Heart left ventricle (tissue), 16 donors: Measurements from ENCODE around the gene PCCA. TPM values are rescaled to one million over a fixed set of nuclear protein-coding genes. Genes with fewer than 3 reads are reported as not detected.

Source experiments
- ATAC-seq, 4 donors: fragments of 200-7000 bp; cut with Tn5 transposase; one replicate each; pipeline ENCODE4 v1.9.1; 2020 to 2022; ENCODE audit warnings: moderate library complexity in 4 of 4, mild to moderate bottlenecking in 3 of 4, moderate number of reproducible peaks in 1 of 4
- DNase-seq, 5 donors: peaks; one replicate each; pipeline ENCODE4 v3.0.0-alpha.2; 2020
- H3K27ac ChIP-seq, 12 donors: fragments of 200-600 bp; sonication (generic) in 4 of 12; one replicate each; pipeline versions ENCODE4 v1.5.0 to v1.8.0; 2016 to 2022; ENCODE audit warnings: mild to moderate bottlenecking in 2 of 12
- H3K27me3 ChIP-seq, 9 donors: fragments of 200-600 bp; sonication (generic) in 2 of 9; one replicate each; pipeline versions ENCODE4 v1.5.1 to v1.8.0; 2016 to 2022; ENCODE audit warnings: mild to moderate bottlenecking in 3 of 9
- H3K36me3 ChIP-seq, 9 donors: fragments of 200-600 bp; sonication (generic) in 2 of 9; one replicate each; pipeline versions ENCODE4 v1.5.0 to v1.8.0; 2018 to 2022; ENCODE audit warnings: mild to moderate bottlenecking in 2 of 9
- H3K4me1 ChIP-seq, 12 donors: fragments of 200-600 bp; sonication (generic) in 4 of 12; one replicate each; pipeline versions ENCODE4 v1.5.0 to v1.8.0; 2016 to 2022; ENCODE audit warnings: mild to moderate bottlenecking in 3 of 12
- H3K4me3 ChIP-seq, 12 donors: fragments of 200-600 bp; sonication (generic) in 4 of 12; one replicate each; pipeline versions ENCODE4 v1.5.0 to v1.8.0; 2017 to 2022; ENCODE audit warnings: mild to moderate bottlenecking in 9 of 12, moderate library complexity in 4 of 12
- H3K9me3 ChIP-seq, 12 donors: fragments of 200-600 bp; sonication (generic) in 4 of 12; one replicate each; pipeline versions ENCODE4 v1.5.0 to v1.8.0; 2016 to 2022; ENCODE audit warnings: mild to moderate bottlenecking in 1 of 12
- CTCF ChIP-seq, 12 donors: fragments of 200-600 bp; sonication (generic) in 4 of 12; IDR thresholded peaks; one replicate each; pipeline versions ENCODE4 v1.5.0 to v1.8.0; 2018 to 2022; ENCODE audit warnings: antibody characterized with exemption in 12 of 12, mild to moderate bottlenecking in 5 of 12
- POLR2A ChIP-seq, 2 donors: fragments of 450-650 bp; IDR thresholded peaks; one replicate each; pipeline ENCODE4 v1.6.1; 2017; ENCODE audit warnings: antibody characterized with exemption in 2 of 2, mild to moderate bottlenecking in 2 of 2, moderate library complexity in 2 of 2
- WGBS, 4 donors: extraction: QIAGEN DNeasy Blood & Tissue Kit in 2 of 4; methylation state at CpG; one replicate each; pipeline versions ENCODE4 v1.1.5 to v1.1.7; 2013 to 2018; 5-methylcytosine and 5-hydroxymethylcytosine counted together
- intact Hi-C, 10 donors: fragments of 100-400 bp; cut with DNase I; formaldehyde crosslinking; loops; one replicate each; pipeline versions ENCODE4 v1.11.1 to v1.14.2; 2022
- polyA plus RNA-seq, 2 donors: library from polyadenylated mRNA; stranded (reverse); fragments of 200-250 nt; gene quantifications; one replicate each; pipeline ENCODE4 v1.2.3, GENCODE V29; 2013
- total RNA-seq, 9 donors: library from RNA; depleted of rRNA in 2 of 9; stranded (reverse); fragments of >200 nt in 2 of 9; fragmentation: NEBNext Ultra II Directional in 3 of 9; extraction: Animal tissue kit (Norgen Biotek cat#: 25700) in 3 of 9; gene quantifications; one replicate each; pipeline versions ENCODE4 v1.1.0 to v1.2.4, GENCODE V29; 2016 to 2023
- donor health status: ischemic (EF 13 %, LVEDD 7.1; RV severe dilation, severe dysfunction).
- donor health status: healthy with polysubstance abuse.
- donor health status: DM: no; HTN: yes; CAD: no.
- donor health status: DM: no; HTN: no; CAD: no.
- donor health status: ischemic (EF 25% LVEDD 6.9; RV normal size, moderate dysfunction).
- donor health status: ischemic (EF 25% LVEDD 5.7; RV mildly dilated, moderate dysfunction).
- donor health status: healthy.
- donor health status: DM: yes; HTN: yes; CAD: no.
- donor health status: ischemic (EF 35%, LVEDD 5.7; RV mildly dilated, moderate dysfunction).
- donor health status: nonischemic (EF 11% LVEDD 7.7; RV severe dilation, severe dysfunction).
- donor health status: DM: yes; HTN: yes; CAD: no.
- donor health status: PGD.
- donor health status: ischemic (EF 29% LVEDD 5.4; RV normal size, mild dysfunction).
- donor health status: nonischemic (EF 23%, LVEDD 6.1; RV moderate dilation, normal function).

Gene PCCA
- total and polyA plus RNA-seq, 11 donors, result 25.6 to 67.0 (median 40.9) TPM

DNA sequence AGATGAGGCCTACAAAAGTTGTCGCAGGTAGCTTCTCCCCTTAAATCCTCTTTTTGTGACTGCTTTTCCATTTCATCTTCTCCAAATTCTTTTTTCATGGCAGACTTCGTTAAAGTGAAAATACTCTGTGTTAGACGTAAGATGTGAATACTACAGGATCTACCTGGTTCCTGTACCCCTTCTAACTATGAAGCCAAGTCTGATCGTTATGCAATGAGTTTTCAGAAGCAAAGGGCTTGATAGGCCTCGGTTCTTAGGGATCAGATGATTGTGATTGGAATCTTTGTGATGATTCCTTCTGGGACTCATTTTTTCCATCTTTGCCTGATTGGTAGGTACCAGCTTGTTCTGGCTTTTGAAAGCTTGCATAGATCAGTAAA, 86.9 kb downstream of the PCCA start:
- Histone ChIP-seq H3K27ac (no peak overlapping the region), H3K9me3 (no peaks in the 10 kb centered on the region), H3K27me3 (no peaks in the 10 kb centered on the region), H3K4me3 (no peak overlapping the region), H3K4me1 (peaks cover 0 to 9% (median 0%) of the 10 kb centered on the region in 12 donors), H3K36me3 (no peaks in the 10 kb centered on the region)
- TF ChIP-seq CTCF (IDR thresholded peaks at IDR 0.05), result no peak
- TF ChIP-seq POLR2A (IDR thresholded peaks at IDR 0.05), result no peak
- intact Hi-C loops, result no loop called here
- 88 to 91% (median 89%) methylated on average over 5 of the region's 5 CpGs for WGBS, 4 donors
- ATAC-seq (no peak), DNase-seq (no peak)

DNA sequence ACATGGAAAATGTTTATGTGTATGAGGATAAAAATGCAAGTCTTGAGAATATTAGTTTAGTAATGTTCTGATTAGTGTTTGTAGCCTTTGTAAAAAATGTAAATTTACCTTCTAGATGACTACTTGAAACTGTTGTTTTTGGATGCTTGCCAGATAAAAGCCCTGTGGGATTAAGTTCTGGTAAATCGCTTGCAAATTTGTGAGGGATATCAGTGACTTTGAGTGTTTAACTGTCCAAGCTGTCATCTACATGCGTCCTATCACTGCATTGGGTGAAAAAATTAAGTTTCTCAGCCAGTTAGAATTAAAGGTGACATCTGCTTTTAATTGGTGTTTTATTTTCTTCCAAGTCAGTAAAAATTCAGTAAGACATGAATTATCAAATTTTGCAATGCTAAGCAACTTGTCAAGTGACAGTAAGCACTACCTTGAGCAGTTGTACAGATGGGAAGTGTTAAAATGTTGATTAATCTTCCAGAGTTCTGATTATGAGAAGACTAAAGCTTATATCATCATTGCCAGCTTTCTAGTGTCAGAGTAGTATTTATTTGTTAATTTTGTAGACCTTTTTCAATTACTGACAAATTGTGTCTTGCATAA, 88.0 kb downstream of the PCCA start:
- Histone ChIP-seq H3K27me3 (no peaks in the 10 kb centered on the region), H3K9me3 (no peaks in the 10 kb centered on the region), H3K4me3 (no peak overlapping the region), H3K36me3 (no peaks in the 10 kb centered on the region), H3K4me1 (peaks cover 0 to 9% (median 0%) of the 10 kb centered on the region in 12 donors), H3K27ac (no peak overlapping the region)
- ATAC-seq (no peak), DNase-seq (no peak)
- no peak for TF ChIP-seq POLR2A (IDR thresholded peaks at IDR 0.05)
- no peak for TF ChIP-seq CTCF (IDR thresholded peaks at IDR 0.05)
- intact Hi-C loops, result no loop called here
- 44 to 58% (median 49%) methylated on average over 2 of the region's 2 CpGs for WGBS, 4 donors

GRCh38 chr13:100178309-100178708, 89.4 kb downstream of the PCCA start:
- intact Hi-C loops, result no loop called here
- Histone ChIP-seq H3K4me3 (no peak overlapping the region), H3K9me3 (no peaks in the 10 kb centered on the region), H3K36me3 (no peaks in the 10 kb centered on the region), H3K27me3 (no peaks in the 10 kb centered on the region), H3K27ac (no peak overlapping the region), H3K4me1 (peaks cover 0 to 9% (median 0%) of the 10 kb centered on the region in 12 donors)
- WGBS, 4 donors, result 95 to 100% (median 97%) methylated on average over 2 of the region's 2 CpGs
- TF ChIP-seq CTCF (IDR thresholded peaks at IDR 0.05) (no peak), POLR2A (IDR thresholded peaks at IDR 0.05) (no peak)
- no peak for ATAC-seq
- no peak for DNase-seq

- Histone ChIP-seq H3K27ac (no peak overlapping the region), H3K4me3 (no peak overlapping the region), H3K9me3 (no peaks in the 10 kb centered on the region), H3K36me3 (no peaks in the 10 kb centered on the region), H3K4me1 (peaks cover 0 to 9% (median 0%) of the 10 kb centered on the region in 12 donors), H3K27me3 (no peaks in the 10 kb centered on the region)
- no peak for TF ChIP-seq CTCF (IDR thresholded peaks at IDR 0.05)
- TF ChIP-seq POLR2A (IDR thresholded peaks at IDR 0.05), result no peak
- DNase-seq, result no peak
- intact Hi-C loops, result no loop called here
- WGBS, 4 donors, result 90 to 96% (median 94%) methylated on average over 3 of the region's 3 CpGs
- no peak for ATAC-seq
Observed at GRCh38 chr13:100179276-100179675, 90.4 kb downstream of the PCCA start.
